Measurements from ENCODE around the gene CCDC92B.
"Not testable (repeated sequence)": the region's sequence is repeated elsewhere in the genome, so short reads cannot be mapped to it uniquely, and the experiment has no call there.

The CCDC92B gene

DNA sequence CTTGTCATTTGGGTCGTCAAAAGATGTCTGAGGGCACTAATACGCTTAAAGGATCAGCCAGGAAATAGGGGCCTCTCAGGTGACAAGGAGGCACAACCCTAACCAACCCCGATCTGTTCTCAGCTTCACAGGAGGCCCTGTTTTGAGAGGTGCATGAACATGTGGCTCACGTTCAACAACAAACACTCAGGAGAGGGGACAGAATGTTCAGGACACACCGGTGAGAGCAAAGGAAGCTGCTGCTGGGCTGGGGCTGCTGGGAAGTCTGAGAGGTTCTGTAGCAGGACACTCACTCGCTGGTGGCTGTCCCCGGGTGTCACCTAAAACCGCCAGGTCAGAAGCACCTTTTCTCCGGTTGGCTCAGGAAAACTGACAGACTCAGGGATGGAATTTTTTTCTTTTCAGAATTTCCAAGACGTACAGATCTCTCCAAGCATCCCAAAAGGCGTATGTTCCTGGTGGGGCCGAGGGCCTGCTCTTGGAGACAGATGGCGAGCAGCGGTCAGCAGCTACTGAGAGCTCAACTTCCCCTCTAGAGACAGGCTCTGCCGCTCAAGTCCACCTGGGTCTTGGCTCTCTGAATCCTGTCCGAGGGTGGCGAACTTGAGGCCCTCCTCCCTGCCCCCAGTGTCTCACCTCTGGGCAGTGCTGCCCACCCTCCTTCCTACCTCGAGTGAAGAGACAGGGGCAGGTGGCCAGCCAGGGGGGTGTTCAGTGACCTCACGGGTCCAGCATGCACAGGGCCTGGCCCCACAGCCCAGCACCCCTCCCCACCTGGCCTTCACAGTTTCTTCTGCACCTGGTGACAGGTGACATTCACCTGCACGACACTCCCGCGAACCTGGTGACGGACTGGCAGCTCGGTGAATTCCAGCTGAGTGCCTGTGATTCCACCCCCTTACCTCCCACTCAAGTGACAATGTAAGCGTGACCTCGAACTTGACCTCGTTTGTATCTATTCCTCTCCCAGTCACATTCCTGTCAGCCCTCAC lies 60.8 kb downstream of the CCDC92B start:
- peak; percentile 39 for DNase-seq

DNA sequence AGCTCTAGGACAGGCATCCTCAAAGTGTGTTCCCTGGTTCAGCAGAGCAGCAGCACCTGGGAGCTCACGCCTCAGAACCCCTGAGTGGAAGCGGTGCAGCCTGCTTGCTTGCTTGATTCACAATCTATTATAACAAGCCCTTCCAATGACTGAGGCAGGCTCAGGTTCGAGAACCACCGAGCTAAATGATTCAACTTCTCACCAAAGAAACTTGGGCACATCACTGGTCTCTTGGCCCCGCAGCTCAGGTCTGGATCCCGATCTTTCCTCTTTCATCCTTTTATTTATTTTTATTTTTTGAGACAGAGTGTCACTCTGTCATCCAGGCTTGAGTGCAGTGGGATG lies 62.4 kb downstream of the CCDC92B start:
- no peak for DNase-seq

GRCh38 chr17:2685696-2686095 lies 63.8 kb downstream of the CCDC92B start:
- no peak for DNase-seq

DNA sequence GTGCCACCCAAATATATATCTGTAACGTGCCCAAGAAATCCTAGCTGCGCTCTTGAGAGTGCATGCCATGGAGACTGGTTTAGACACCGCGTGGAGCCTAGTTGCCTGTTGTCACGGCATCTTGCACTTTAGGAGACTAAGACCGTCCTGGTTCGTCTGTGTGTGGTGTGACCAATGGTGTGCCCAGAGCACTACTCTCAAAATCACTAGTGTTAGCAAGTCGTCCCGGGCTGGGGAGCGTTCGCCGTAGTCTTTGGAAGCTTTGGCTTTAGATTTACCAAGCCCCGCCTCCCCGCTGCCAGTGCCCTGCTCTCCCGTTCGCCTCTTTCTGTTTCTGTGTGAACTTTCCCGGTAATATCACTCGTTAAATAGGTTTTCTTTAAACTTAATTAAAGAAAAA lies 64.9 kb downstream of the CCDC92B start:
- no peak for DNase-seq

DNA sequence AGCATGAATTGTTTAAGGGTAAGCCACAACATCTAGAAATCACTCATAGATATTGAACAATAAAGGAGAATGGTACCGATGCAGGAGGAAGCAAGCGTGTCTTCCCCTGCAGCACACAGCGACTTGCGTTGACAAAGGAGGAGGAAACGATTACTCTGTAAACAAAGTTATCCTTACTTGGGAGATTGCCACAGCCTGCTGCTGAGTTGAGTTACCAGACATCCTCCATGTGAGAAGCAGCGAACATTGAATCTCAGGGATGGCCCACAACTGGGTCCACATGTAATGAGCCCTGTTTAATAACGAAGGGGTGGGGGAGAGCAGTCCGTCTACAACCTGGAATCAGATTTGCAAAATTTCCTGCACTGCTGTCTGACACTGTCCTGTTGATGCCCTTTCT lies 65.5 kb downstream of the CCDC92B start:
- DNase-seq: no peak

DNA sequence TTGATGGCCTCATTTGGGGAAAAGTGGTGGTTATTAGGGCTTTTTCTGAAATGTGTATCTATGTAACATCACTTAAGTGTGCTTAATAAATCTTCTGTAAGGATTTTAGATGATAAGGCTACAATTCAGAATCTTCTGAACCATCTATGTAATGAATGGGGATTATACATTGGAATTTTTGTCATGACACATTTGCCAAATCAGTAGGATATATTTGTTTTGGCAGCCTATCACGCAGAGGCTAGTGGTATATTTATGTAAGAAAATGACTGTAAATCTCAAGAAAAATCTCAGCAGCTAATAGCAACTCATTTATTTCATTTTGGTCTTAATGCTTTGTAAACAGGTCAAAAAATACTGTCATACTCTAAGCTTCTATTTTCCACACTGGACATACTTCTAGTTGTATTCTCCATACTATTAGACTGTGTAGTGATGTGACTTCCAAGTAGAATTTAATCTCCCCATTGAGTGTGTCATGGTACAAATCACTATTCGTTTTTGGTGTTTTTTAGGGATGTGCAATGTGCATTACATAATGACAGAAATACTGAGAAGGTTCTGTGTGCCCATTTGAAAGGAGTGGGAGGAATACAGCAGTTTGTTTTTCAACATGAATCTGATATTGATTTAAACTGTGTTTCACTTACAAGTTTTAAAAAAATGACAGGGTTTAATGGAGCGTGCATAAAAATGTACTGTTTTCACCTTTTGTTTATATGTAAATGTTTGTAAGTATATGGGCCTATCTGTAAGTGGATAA lies 67.1 kb downstream of the CCDC92B start:
- DNase-seq: no peak

GRCh38 chr17:2681650-2682049 lies 67.8 kb downstream of the CCDC92B start:
- DNase-seq: no peak

GRCh38 chr17:2680961-2681360 lies 68.5 kb downstream of the CCDC92B start:
- no peak for DNase-seq

DNA sequence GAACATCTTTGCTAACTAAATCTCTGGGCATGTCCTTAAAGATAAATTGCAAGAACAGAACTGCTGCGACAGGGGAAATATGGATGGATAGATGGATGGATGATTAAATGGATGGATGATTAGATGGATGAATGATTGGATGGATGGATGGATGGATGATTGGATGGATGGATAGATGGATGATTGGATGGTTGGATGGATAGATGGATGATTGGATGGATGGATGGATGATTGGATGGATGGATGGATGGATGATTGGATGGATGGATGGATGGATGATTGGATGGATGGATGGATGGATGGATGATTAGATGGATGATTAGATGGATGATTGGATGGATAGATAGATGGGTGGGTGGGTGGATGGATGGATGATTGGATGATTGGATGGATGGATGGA lies 70.2 kb downstream of the CCDC92B start:
- DNase-seq: not testable (repeated sequence)
